Measurements from ENCODE around the gene DNMBP. TPM values are rescaled to one million over a fixed set of nuclear protein-coding genes. Genes with fewer than 3 reads are reported as not detected.

The DNMBP gene
- total and polyA plus RNA-seq, 5 donors, result 5.5 to 10.0 (median 7.7) TPM

DNA sequence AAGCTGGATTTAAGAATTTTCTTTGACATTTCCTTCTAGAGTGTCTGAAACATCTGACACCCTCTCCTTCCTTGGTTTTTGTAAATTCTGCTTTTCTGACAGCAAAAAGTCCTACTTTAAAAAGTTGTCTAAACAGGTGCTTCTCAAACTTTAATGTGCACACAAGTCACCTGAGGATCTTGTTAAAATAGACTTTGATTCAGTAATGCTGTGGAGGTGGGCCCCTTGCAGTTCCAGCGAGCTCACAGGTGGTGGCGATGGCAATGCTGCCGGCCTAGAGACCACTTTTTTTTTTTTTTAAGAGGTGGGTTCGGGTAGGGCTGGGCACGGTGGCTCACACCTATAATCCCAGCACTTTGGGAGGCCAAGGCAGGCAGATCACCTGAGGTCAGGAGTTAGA, 150.2 kb downstream of the DNMBP start:
- Histone ChIP-seq H3K4me3 (ENCODE audit: low read length) (no peak overlapping the region), H3K27ac (ENCODE audit: low read length) (no peak overlapping the region), H3K9me3 (ENCODE audit: control insufficient read depth, low read length) (no peaks in the 10 kb centered on the region), H3K4me1 (ENCODE audit: control insufficient read depth, insufficient read depth, low read length) (no peaks in the 10 kb centered on the region), H3K27me3 (ENCODE audit: control insufficient read depth, insufficient read depth) (no peaks in the 10 kb centered on the region)
- intact Hi-C loops (cut with DNase I), result no loop called here
- DNase-seq (no peak), ATAC-seq (no peak)
- 36% methylated on average over 5 of the region's 5 CpGs for WGBS

DNA sequence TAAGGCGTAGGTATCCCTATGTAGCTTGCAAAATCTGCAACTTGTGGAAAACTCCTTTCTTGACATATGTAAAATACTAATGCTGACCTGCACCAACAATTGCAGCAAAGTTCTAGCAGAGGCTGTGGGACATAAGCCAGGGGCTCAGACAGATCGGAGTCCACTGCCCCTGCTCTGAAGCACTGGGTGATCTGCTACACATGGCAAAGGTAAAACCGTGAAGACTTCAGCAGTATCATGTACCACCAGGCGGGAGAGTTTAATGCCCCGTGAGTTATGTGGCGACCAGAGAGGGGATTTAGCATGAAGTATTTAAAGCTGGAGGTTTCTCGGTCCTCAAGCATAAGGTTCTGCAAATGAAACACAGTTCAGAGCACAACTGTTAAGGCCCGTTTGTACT, 150.9 kb downstream of the DNMBP start:
- WGBS, result 84% methylated on average over 8 of the region's 8 CpGs
- no peak for ATAC-seq
- intact Hi-C loops (cut with DNase I), result no loop called here

DNA sequence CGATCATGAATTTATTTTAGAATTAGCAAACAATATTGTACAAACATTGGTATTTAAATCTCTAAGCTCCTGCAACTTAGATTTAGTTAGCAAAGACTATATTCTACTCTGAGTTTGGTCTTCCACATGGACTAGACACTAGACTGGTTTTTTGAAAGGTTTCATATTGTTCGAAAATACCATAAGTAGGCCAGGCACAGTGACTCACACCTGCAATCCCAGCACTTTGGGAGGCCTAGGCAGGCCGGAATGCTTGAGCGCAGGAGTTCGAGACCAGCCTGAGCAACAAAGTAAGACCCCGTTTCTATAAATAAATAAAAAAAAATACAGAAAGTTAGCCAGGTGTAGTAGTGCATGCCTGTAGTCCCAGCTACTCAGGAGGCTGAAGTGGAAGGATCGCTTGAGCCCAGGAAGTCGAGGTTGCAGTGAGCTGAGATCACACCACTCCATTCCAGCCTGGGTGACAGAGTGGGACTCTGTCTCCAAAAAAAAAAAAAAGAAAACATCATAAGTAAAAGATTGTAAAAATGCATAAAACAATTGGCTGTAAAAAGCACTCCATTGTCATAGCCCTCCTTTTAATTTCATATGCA, 154.2 kb downstream of the DNMBP start:
- no peak overlapping the region for H3K27ac ChIP-seq (ENCODE audit: low read length)
- no peaks in the 10 kb centered on the region for H3K4me1 ChIP-seq (ENCODE audit: control insufficient read depth, insufficient read depth, low read length)
- no peaks in the 10 kb centered on the region for H3K27me3 ChIP-seq (ENCODE audit: control insufficient read depth, insufficient read depth)
- intact Hi-C loops (cut with DNase I), result no loop called here
- WGBS, result 94% methylated on average over 8 of the region's 8 CpGs
- no peak for ATAC-seq
- H3K4me3 ChIP-seq (ENCODE audit: low read length), result no peak overlapping the region
- no peak for DNase-seq
- H3K9me3 ChIP-seq (ENCODE audit: control insufficient read depth, low read length), result no peaks in the 10 kb centered on the region

More for the DNA sequence above, 150.9 kb downstream of the DNMBP start:
- H3K27ac ChIP-seq (ENCODE audit: low read length), result no peak overlapping the region
- no peaks in the 10 kb centered on the region for H3K4me1 ChIP-seq (ENCODE audit: control insufficient read depth, insufficient read depth, low read length)
- no peaks in the 10 kb centered on the region for H3K27me3 ChIP-seq (ENCODE audit: control insufficient read depth, insufficient read depth)
- H3K9me3 ChIP-seq (ENCODE audit: control insufficient read depth, low read length), result no peaks in the 10 kb centered on the region
- no peak overlapping the region for H3K4me3 ChIP-seq (ENCODE audit: low read length)
- no peak for DNase-seq

DNA sequence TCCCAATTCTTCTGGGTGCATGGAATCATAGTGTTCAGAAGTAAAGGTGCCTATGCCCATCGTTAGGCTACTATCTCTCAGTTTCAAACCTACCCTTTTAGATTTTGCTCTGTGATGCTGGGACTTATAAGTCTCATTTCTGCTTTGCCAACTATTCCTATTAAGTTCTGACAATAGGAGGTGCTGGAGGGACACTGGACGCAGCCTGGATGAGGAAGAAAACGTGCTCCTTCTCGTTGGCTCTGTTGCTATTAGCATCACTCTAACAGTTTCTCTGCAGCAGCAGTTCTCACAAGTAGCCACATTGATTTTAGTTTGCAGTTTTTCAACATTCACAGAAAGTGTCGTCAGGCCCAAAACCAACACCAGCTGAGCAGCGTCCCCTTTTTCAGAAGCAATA, 154.9 kb downstream of the DNMBP start:
- peak; percentile 66 to 67 for ATAC-seq
- Histone ChIP-seq H3K9me3 (ENCODE audit: control insufficient read depth, low read length) (no peaks in the 10 kb centered on the region), H3K27me3 (ENCODE audit: control insufficient read depth, insufficient read depth) (no peaks in the 10 kb centered on the region), H3K27ac (ENCODE audit: low read length) (no peak overlapping the region), H3K4me3 (ENCODE audit: low read length) (no peak overlapping the region), H3K4me1 (ENCODE audit: control insufficient read depth, insufficient read depth, low read length) (no peaks in the 10 kb centered on the region)
- 25% methylated on average over 6 of the region's 6 CpGs for WGBS
- DNase-seq, result no peak
- intact Hi-C loops (cut with DNase I), result no loop called here

DNA sequence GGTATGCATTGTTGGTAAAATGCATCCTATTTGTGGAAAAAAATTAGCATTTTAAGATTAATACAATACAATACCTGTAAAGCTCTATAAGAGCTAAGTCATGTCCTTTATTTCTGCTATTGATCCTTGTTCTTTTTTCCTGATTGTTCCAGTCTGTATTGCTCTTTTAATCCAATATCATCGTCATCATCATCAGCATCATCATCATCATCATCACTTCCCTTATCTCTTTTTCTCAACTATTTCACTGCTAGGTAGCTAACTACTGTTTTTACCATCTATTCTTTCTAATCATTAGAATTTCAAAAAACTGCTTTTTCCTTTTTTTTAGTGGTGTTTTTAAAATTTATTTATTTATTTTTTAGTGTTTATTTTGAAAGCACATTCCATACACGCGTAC, 156.1 kb downstream of the DNMBP start:
- no peaks in the 10 kb centered on the region for H3K9me3 ChIP-seq (ENCODE audit: control insufficient read depth, low read length)
- DNase-seq (no peak), ATAC-seq (no peak)
- no peaks in the 10 kb centered on the region for H3K27me3 ChIP-seq (ENCODE audit: control insufficient read depth, insufficient read depth)
- no peaks in the 10 kb centered on the region for H3K4me1 ChIP-seq (ENCODE audit: control insufficient read depth, insufficient read depth, low read length)
- WGBS, result 77% methylated on average over 3 of the region's 3 CpGs
- no peak overlapping the region for H3K27ac ChIP-seq (ENCODE audit: low read length)
- intact Hi-C loops (cut with DNase I), result no loop called here
- H3K4me3 ChIP-seq (ENCODE audit: low read length), result no peak overlapping the region

DNA sequence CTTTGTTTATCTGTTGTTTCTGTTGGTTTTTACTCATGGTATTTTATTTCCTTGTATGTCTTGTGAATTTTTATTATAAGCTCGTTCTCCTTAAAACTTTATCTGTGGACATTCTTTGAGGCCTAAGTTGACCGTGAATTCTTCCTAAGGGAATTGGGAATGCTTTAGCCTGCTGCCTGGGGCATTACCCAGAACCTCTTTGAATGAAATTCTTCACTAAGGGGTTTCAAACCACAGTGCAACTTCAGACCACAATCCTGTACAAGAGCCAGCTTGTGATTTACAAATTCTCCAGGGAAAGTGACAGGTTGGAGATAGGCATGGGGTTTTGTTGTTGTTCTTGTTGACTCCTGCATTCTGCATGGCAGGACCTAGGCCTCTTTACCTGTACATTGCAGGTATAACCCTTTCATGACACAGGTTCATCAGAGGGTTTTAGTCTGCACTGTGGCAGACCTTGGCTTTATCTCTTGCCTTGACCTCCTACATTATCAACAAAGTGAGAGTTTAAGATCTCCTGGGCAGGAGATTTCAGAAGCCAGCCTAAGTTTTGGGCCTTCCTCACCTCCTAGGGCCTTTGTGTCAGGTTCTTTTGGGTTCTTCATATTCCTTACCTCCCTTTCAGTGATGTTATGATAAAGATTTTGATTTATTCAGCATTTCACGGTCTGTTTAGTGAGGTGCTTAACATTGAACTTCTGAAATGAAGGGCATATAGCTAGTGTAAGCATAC, 157.1 kb downstream of the DNMBP start:
- Histone ChIP-seq H3K4me1 (ENCODE audit: control insufficient read depth, insufficient read depth, low read length) (no peaks in the 10 kb centered on the region), H3K9me3 (ENCODE audit: control insufficient read depth, low read length) (no peaks in the 10 kb centered on the region), H3K27me3 (ENCODE audit: control insufficient read depth, insufficient read depth) (no peaks in the 10 kb centered on the region), H3K4me3 (ENCODE audit: low read length) (no peak overlapping the region), H3K27ac (ENCODE audit: low read length) (no peak overlapping the region)
- DNase-seq, result no peak
- 70% methylated on average over 3 of the region's 3 CpGs for WGBS
- ATAC-seq, result no peak
- intact Hi-C loops (cut with DNase I), result no loop called here

DNA sequence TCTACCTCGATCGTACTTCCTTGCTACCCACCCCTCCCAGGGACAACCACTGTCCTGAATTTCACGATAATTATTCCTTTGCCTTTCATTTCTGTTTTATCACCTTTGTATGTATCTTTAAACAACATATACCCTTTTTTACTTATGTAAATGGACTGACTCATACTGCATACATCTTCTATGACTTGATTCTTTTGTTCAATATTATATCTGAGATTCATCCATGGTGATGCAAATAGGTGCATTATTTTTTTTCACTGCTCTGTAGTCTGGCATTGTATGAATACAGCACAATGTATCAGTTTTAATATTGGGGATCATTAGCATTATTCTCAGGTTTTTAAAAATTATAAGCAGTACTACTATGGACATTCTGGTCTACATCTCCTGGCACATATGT, 157.9 kb downstream of the DNMBP start:
- no peaks in the 10 kb centered on the region for H3K9me3 ChIP-seq (ENCODE audit: control insufficient read depth, low read length)
- no peak for ATAC-seq

DNA sequence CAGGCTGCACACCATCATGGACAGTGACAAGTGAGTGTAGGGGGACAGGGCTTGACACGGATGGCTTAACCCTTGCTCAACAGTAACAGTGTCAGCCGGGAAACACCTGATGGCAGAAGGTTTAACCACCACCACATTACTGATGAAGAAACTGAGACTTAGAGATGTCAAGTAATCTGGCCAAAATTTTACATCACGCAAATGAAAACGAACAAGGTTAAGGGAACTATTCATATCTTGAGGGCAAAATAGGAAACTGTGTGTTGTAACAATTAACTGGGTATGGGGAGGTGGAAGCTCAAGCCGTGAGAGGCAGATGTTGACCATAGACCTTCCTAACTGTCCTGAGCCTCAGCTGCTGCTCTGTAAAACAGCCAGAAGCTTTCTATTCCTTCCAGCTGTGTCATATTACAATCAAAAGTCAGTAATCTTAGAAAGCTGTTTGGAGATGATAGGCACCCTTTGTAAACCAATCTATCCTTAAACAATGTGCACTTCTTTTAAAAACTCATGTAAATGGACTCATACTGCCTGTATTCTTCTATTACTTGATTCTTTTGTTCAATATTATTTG, 158.9 kb downstream of the DNMBP start:
- 62% methylated on average over 5 of the region's 5 CpGs for WGBS
- no peaks in the 10 kb centered on the region for H3K27me3 ChIP-seq (ENCODE audit: control insufficient read depth, insufficient read depth)
- ATAC-seq (no peak), DNase-seq (no peak)
- no peak overlapping the region for H3K27ac ChIP-seq (ENCODE audit: low read length)
- H3K4me1 ChIP-seq (ENCODE audit: control insufficient read depth, insufficient read depth, low read length), result no peaks in the 10 kb centered on the region
- H3K9me3 ChIP-seq (ENCODE audit: control insufficient read depth, low read length), result no peaks in the 10 kb centered on the region
- intact Hi-C loops (cut with DNase I), result no loop called here
- no peak overlapping the region for H3K4me3 ChIP-seq (ENCODE audit: low read length)

More for the DNA sequence above, 157.9 kb downstream of the DNMBP start:
- H3K27me3 ChIP-seq (ENCODE audit: control insufficient read depth, insufficient read depth), result no peaks in the 10 kb centered on the region
- no peaks in the 10 kb centered on the region for H3K4me1 ChIP-seq (ENCODE audit: control insufficient read depth, insufficient read depth, low read length)
- H3K4me3 ChIP-seq (ENCODE audit: low read length), result no peak overlapping the region
- intact Hi-C loops (cut with DNase I), result no loop called here
- DNase-seq, result no peak
- H3K27ac ChIP-seq (ENCODE audit: low read length), result no peak overlapping the region
- WGBS, result 93% methylated on average over 3 of the region's 3 CpGs

DNA sequence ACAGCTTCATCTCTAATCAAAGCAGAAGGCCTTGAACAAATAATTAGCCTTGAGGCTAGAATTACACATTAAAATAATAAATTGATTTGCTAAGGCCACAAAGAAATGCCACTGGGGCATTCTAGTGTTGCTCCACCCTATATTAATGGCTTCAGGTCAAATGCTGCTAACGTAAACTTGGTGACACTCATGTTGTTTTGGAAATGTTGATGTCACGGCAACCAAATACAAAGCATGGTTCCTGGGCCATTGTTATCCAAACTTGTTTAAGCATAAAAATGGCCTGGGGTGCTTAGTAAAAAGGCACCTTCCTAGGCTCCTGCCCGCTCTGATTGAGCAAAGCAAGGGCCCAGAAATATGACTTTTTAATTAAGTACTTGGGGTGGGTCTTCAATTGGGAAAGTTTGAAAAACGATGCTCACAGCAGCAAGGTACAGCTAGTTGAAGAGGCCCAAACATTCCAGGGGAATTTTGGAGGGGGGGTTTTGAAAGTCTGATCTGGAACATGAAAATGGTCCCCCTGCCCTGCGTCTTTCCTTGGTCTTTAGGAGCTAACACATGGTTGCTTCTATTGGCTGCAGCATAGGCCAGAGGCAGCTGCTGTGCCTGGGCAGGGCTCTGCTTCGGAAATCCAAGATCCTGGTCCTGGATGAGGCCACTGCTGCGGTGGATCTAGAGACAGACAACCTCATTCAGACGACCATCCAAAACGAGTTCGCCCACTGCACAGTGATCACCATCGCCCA, 159.6 kb downstream of the DNMBP start:
- Histone ChIP-seq H3K4me1 (ENCODE audit: control insufficient read depth, insufficient read depth, low read length) (no peaks in the 10 kb centered on the region), H3K9me3 (ENCODE audit: control insufficient read depth, low read length) (no peaks in the 10 kb centered on the region), H3K4me3 (ENCODE audit: low read length) (no peak overlapping the region), H3K27me3 (ENCODE audit: control insufficient read depth, insufficient read depth) (no peaks in the 10 kb centered on the region), H3K27ac (ENCODE audit: low read length) (no peak overlapping the region)
- DNase-seq (no peak), ATAC-seq (no peak)
- WGBS, result 60% methylated on average over 11 of the region's 11 CpGs
- intact Hi-C loops (cut with DNase I), result no loop called here

DNA sequence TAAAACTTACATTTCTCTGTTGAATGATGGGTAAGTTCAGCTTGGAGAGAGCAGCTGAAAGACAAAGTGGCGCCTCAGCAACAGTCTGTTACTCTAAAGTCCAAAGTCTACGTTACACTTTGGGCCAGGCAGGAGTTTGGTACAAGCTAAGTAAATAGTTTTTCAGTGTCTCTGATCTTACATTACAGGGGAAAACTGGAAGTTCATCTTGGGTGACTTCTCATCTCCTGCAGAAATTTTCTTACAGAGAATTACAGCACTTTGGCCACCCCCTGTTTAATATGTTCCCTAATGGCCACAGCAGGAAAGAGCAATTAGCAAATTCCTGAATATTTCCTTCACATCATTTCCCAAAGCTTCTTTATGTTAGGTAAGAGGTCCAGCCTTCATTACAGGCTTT, 160.2 kb downstream of the DNMBP start:
- Histone ChIP-seq H3K9me3 (ENCODE audit: control insufficient read depth, low read length) (no peaks in the 10 kb centered on the region), H3K4me1 (ENCODE audit: control insufficient read depth, insufficient read depth, low read length) (no peaks in the 10 kb centered on the region), H3K4me3 (ENCODE audit: low read length) (no peak overlapping the region), H3K27ac (ENCODE audit: low read length) (no peak overlapping the region), H3K27me3 (ENCODE audit: control insufficient read depth, insufficient read depth) (no peaks in the 10 kb centered on the region)
- intact Hi-C loops (cut with DNase I), result loop anchor here (5.0 to 10.0 kb wide), 2 partner anchors 165 to 198 kb away; no protein-coding TSS in a partner anchor
- WGBS, result 95% methylated on average over 2 of the region's 2 CpGs
- ATAC-seq, result no peak
- no peak for DNase-seq

DNA sequence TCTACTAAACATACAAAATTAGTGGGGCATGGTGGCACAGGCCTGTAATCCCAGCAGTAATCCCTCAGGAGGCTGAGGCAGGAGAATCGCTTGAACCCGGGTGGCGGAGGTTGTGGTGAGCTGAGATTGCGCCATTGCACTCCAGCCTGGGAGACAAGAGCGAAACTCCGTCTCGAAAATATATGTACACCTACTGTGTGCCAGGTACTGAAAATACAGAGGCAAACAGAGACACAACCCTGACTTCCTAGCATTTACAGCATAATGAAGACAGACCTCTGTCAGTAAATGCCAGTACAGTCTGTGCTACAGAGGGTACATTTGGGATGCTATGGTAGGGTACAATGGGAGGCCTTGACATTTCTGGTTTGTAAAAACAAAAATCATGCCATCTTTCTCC, 160.7 kb downstream of the DNMBP start:
- WGBS, result 83% methylated on average over 7 of the region's 7 CpGs
- ATAC-seq (no peak), DNase-seq (no peak)
- Histone ChIP-seq H3K9me3 (ENCODE audit: control insufficient read depth, low read length) (no peaks in the 10 kb centered on the region), H3K27ac (ENCODE audit: low read length) (no peak overlapping the region), H3K27me3 (ENCODE audit: control insufficient read depth, insufficient read depth) (no peaks in the 10 kb centered on the region), H3K4me1 (ENCODE audit: control insufficient read depth, insufficient read depth, low read length) (no peaks in the 10 kb centered on the region), H3K4me3 (ENCODE audit: low read length) (no peak overlapping the region)
- intact Hi-C loops (cut with DNase I), result loop anchor here (5.0 to 10.0 kb wide), 2 partner anchors 166 to 198 kb away; no protein-coding TSS in a partner anchor
